ENCODE measurements around the gene PI4KA.

- TF ChIP-seq CTCF (IDR thresholded peaks at IDR 0.05) (no peak), POLR2A (IDR thresholded peaks at IDR 0.05) (no peak)
Observed at GRCh38 chr22:20868025-20868962, 9.7 kb upstream of the PI4KA start.
